ENCODE measurements around the gene ACTR10.

DNA sequence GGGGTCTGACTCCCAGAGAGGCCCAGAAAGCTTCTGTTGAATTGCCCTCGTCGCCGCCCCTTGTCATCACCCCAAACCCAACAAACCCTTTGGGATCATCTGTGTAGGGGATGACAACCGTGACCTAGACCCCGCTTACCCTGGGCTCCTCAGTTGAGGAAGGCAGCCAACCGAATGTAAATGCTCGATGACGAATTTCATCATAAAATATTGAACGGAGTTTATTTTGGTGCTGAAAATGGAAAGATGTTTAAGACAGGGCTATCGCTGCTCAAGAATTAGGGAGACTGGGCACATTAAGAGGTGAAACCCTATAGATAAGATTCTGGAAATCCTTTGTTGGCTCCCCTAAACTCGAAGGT, 512 bp downstream of the ACTR10 start:
- TF ChIP-seq POLR2AphosphoS5 (IDR thresholded peaks at IDR 0.05) (no peak), POLR2A (IDR thresholded peaks at IDR 0.05) (no peak)
